CD14-positive monocyte (primary cell): ENCODE results near the gene TMCC3. TPM values are rescaled to one million over a fixed set of nuclear protein-coding genes. Genes with fewer than 3 reads are reported as not detected.
A peak's percentile ranks its signal among the peaks of the same experiment; 100 is the strongest.

Experiments
- DNase-seq, 3 donors: peaks; one replicate each; pipeline ENCODE4 v3.0.0-alpha.2; 2011 to 2022
- H2AFZ ChIP-seq: 2 replicates; pipeline ENCODE4 v1.6.0; 2012; ENCODE audit warnings: mild to moderate bottlenecking, low read depth, low read length, inconsistent platforms; ENCODE audit not compliant: insufficient read depth, poor library complexity, severe bottlenecking
- H3K27ac ChIP-seq, 2 donors: 1 replicate in 1 of 2; 2 replicates in 1 of 2; pipeline ENCODE4 v1.5.1; 2012 to 2013; ENCODE audit warnings: low read length in 2 of 2, control low read depth in 1 of 2, inconsistent platforms in 1 of 2, low read depth in 1 of 2, mild to moderate bottlenecking in 1 of 2
- H3K27me3 ChIP-seq, 2 donors: one replicate each; pipeline versions ENCODE4 v1.6.0 to v1.6.1; 2011 to 2013; ENCODE audit warnings: low read length in 2 of 2; ENCODE audit not compliant: control insufficient read depth in 2 of 2, insufficient read depth in 2 of 2
- H3K36me3 ChIP-seq, 2 donors: replicated peaks in 1 of 2; 1 replicate in 1 of 2; 2 replicates in 1 of 2; pipeline versions ENCODE4 v1.5.1 to v1.6.1; 2012 to 2013; ENCODE audit warnings: low read length in 2 of 2, control low read depth in 1 of 2, inconsistent platforms in 1 of 2, mild to moderate bottlenecking in 1 of 2; ENCODE audit not compliant: insufficient read depth in 2 of 2, control insufficient read depth in 1 of 2
- H3K4me1 ChIP-seq, 2 donors: 1 replicate in 1 of 2; 2 replicates in 1 of 2; pipeline versions ENCODE4 v1.5.1 to v1.6.1; 2012 to 2013; ENCODE audit warnings: low read length in 2 of 2, control low read depth in 1 of 2, inconsistent platforms in 1 of 2, mild to moderate bottlenecking in 1 of 2, moderate library complexity in 1 of 2; ENCODE audit not compliant: insufficient read depth in 2 of 2, control insufficient read depth in 1 of 2
- H3K4me2 ChIP-seq: replicated peaks from 2 replicates; pipeline ENCODE3; 2012; ENCODE audit warnings: low read length, moderate library complexity, mild to moderate bottlenecking; ENCODE audit not compliant: poor library complexity, severe bottlenecking; ENCODE audit errors: extremely low read depth
- H3K4me3 ChIP-seq, 3 experiments: fragments of 200-600 bp in 1 of 3; sonication (generic) in 1 of 3; replicated peaks in 1 of 3; 1 replicate in 2 of 3; 2 replicates in 1 of 3; pipeline ENCODE4 v1.5.1; 2011 to 2013; ENCODE audit warnings: low read length in 3 of 3, mild to moderate bottlenecking in 3 of 3, control low read depth in 2 of 3, low read depth in 2 of 3, inconsistent platforms in 1 of 3, moderate library complexity in 1 of 3
- H3K79me2 ChIP-seq: 2 replicates; pipeline ENCODE4 v1.6.0; 2012; ENCODE audit warnings: mild to moderate bottlenecking, control low read depth, inconsistent platforms, low read length, moderate library complexity; ENCODE audit not compliant: insufficient read depth
- H3K9ac ChIP-seq: 2 replicates; pipeline ENCODE4 v1.6.0; 2017; ENCODE audit warnings: low read length, mild to moderate bottlenecking; ENCODE audit not compliant: insufficient read depth, poor library complexity, severe bottlenecking
- H3K9me3 ChIP-seq, 2 donors: replicated peaks in 1 of 2; 1 replicate in 1 of 2; 2 replicates in 1 of 2; pipeline versions ENCODE4 v1.5.1 to v1.6.1; 2012 to 2013; ENCODE audit warnings: low read length in 2 of 2, control low read depth in 1 of 2; ENCODE audit not compliant: control insufficient read depth in 1 of 2, insufficient read depth in 1 of 2
- H4K20me1 ChIP-seq: 2 replicates; pipeline ENCODE4 v1.6.0; 2012; ENCODE audit warnings: mild to moderate bottlenecking, low read length, control low read depth, moderate library complexity; ENCODE audit not compliant: insufficient read depth
- H3K27ac Mint-ChIP-seq, 7 donors: one replicate each; pipeline ENCODE4 v1.8.0; 2020; ENCODE audit warnings: mild to moderate bottlenecking in 7 of 7, mixed read lengths in 7 of 7, moderate library complexity in 6 of 7, inconsistent platforms in 2 of 7
- H3K27me3 Mint-ChIP-seq, 3 donors: one replicate each; pipeline ENCODE4 v1.8.0; 2021 to 2022; ENCODE audit warnings: low read depth in 3 of 3, mild to moderate bottlenecking in 3 of 3, mixed read lengths in 3 of 3, moderate library complexity in 3 of 3, inconsistent platforms in 1 of 3
- H3K36me3 Mint-ChIP-seq, 2 donors: one replicate each; pipeline ENCODE4 v1.8.0; 2020; ENCODE audit warnings: mixed read lengths in 2 of 2, inconsistent platforms in 1 of 2, mild to moderate bottlenecking in 1 of 2
- H3K4me1 Mint-ChIP-seq: one replicate; pipeline ENCODE4 v1.8.0; 2020; ENCODE audit warnings: mild to moderate bottlenecking, mixed read lengths
- H3K4me3 Mint-ChIP-seq, 2 donors: one replicate each; pipeline ENCODE4 v1.8.0; 2020; ENCODE audit warnings: mild to moderate bottlenecking in 2 of 2, mixed read lengths in 2 of 2, moderate library complexity in 1 of 2
- H3K9me3 Mint-ChIP-seq, 7 donors: one replicate each; pipeline ENCODE4 v1.8.0; 2020 to 2022; ENCODE audit warnings: mixed read lengths in 7 of 7, mild to moderate bottlenecking in 6 of 7, moderate library complexity in 6 of 7, inconsistent platforms in 2 of 7
- WGBS: methylation state at CpG from one replicate; pipeline ENCODE4 v1.1.5; 2013; ENCODE audit warnings: missing lambda C conversion rate; ENCODE audit not compliant: insufficient coverage; 5-methylcytosine and 5-hydroxymethylcytosine counted together
- intact Hi-C, 2 donors: fragments of 100-400 bp; cut with micrococcal nuclease; formaldehyde crosslinking; loops; one replicate each; pipeline versions ENCODE4 v1.15.0 to v1.15.1; 2023
- polyA plus RNA-seq, 3 donors: library from polyadenylated mRNA; depleted of rRNA in 1 of 3; unstranded in 2 of 3; stranded (reverse) in 1 of 3; fragments of 300-500 nt in 2 of 3; fragments of >200 nt in 1 of 3; fragmentation: Illumina TruSeq in 2 of 3; gene quantifications; 1 replicate in 2 of 3; 2 replicates in 1 of 3; pipeline ENCODE4 v1.2.3, GENCODE V29; 2012 to 2021
- TF ChIP-seq, protein P1 (sequence below): fragments of 200-600 bp; IDR thresholded peaks from one replicate; pipeline ENCODE4 v1.8.0; 2022; ENCODE audit warnings: antibody characterized with exemption, mild to moderate bottlenecking

The TMCC3 gene
- polyA plus RNA-seq, 3 donors: 3.4 to 14.7 (median 7.1) TPM

DNA sequence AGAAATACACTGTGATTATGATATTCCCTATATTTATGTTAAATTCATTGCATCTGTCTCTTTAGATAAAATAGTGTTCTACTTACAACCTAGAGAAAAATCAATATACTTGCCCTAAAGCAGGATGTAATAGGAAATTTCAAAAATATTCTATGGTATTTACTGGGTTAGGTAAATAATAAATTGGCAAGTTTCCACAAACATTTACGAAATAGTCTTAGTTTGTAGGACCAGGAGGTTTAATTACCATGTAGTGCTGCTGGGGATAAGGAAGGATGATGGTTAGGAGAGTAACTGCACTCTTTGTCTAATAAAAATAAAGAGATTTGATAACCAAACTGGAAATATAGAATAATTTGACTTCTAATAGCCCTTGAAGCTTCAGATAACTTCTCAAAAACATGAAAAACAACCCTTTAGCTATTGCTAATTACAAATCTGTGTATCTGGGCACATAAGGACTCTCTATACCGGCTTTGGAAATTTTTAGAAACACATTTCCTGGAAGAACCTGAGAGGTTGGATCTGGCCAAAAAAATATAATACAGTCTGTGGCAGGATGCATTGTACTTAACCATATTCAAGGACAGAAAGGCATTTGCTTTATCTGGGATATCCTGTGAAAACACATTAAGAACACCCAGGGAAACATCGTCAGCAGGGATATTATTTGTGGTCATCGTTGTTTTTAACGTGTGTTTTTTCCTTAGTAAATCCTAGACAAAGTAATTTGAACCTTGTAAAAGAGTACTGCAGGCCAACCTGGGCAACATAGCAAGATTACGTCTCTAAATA, 36.7 kb upstream of the TMCC3 start:
- intact Hi-C loops: no loop called here
- WGBS: 93% methylated on average over 3 of the region's 6 CpGs

DNA sequence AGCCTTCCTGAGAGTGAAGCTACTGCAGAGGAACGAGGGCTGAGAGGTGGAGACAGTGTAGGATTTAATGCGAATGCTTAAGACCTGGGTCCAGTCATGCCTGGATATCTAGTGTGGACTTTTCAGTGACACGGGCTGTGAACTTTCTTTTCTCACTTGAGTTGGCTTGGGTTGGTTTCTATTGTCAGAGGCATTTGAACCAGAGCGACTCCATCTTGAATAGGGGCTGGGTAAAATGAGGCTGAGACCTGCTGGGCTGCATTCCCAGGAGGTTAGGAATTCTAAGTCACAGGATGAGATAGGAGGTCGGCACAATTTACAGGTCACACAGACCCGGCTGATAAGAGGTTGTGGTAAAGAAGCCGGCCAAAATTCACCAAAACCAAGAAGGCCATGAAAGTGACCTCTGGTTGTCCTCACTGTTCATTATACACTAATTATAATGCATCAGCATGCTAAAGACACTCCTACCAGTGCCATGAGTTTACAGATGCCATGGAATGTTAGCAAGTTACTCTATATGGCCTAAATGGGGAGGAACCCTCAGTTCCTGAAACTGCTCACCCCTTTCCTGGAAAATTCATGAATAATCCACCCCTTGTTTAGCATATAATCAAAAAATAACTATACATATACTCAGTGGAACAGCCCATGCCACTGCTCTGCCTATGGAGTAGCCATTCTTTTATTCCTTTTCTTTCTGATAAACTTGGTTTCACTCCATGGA, 34.2 kb upstream of the TMCC3 start:
- intact Hi-C loops: no loop called here

More for the DNA sequence above, 36.7 kb upstream of the TMCC3 start:
- H3K4me3 ChIP-seq: no peak overlapping the region
- Mint-ChIP-seq H3K4me3 (no peak overlapping the region), H3K36me3 (no peaks in the 10 kb centered on the region), H3K9me3 (peaks cover 0 to 2% (median 0%) of the 10 kb centered on the region in 7 donors), H3K4me1 (peaks cover 15% of the 10 kb centered on the region), H3K27ac (no peak overlapping the region), H3K27me3 (peaks cover 0 to 3% (median 0%) of the 10 kb centered on the region in 3 donors)
- DNase-seq: no peak
- no peaks in the 10 kb centered on the region for H3K9me3 ChIP-seq
- H2AFZ ChIP-seq: no peak overlapping the region
- H3K27me3 ChIP-seq: no peaks in the 10 kb centered on the region
- TF ChIP-seq, protein P1, sequence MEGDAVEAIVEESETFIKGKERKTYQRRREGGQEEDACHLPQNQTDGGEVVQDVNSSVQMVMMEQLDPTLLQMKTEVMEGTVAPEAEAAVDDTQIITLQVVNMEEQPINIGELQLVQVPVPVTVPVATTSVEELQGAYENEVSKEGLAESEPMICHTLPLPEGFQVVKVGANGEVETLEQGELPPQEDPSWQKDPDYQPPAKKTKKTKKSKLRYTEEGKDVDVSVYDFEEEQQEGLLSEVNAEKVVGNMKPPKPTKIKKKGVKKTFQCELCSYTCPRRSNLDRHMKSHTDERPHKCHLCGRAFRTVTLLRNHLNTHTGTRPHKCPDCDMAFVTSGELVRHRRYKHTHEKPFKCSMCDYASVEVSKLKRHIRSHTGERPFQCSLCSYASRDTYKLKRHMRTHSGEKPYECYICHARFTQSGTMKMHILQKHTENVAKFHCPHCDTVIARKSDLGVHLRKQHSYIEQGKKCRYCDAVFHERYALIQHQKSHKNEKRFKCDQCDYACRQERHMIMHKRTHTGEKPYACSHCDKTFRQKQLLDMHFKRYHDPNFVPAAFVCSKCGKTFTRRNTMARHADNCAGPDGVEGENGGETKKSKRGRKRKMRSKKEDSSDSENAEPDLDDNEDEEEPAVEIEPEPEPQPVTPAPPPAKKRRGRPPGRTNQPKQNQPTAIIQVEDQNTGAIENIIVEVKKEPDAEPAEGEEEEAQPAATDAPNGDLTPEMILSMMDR: no peak
- no peaks in the 10 kb centered on the region for H3K36me3 ChIP-seq
- H3K27ac ChIP-seq: no peak overlapping the region
- no peak overlapping the region for H3K9ac ChIP-seq
- peaks cover 34 to 38% of the 10 kb centered on the region in 2 donors for H3K4me1 ChIP-seq
- no peak overlapping the region for H3K4me2 ChIP-seq
- H4K20me1 ChIP-seq: no peaks in the 10 kb centered on the region
- H3K79me2 ChIP-seq: no peaks in the 10 kb centered on the region

More for the DNA sequence above, 34.2 kb upstream of the TMCC3 start:
- H3K27ac ChIP-seq: no peak overlapping the region
- no peak overlapping the region for H3K9ac ChIP-seq
- peaks cover 0 to 8% (median 3%) of the 10 kb centered on the region in 7 donors for H3K9me3 Mint-ChIP-seq
- no peaks in the 10 kb centered on the region for H3K36me3 ChIP-seq
- H3K9me3 ChIP-seq: no peaks in the 10 kb centered on the region
- DNase-seq: no peak
- H3K4me2 ChIP-seq: no peak overlapping the region
- H4K20me1 ChIP-seq: no peaks in the 10 kb centered on the region
- TF ChIP-seq, protein P1: no peak
- no peak overlapping the region for H3K4me3 ChIP-seq
- H3K4me1 Mint-ChIP-seq: peaks cover 18% of the 10 kb centered on the region
- no peaks in the 10 kb centered on the region for H3K79me2 ChIP-seq
- H3K27me3 ChIP-seq: no peaks in the 10 kb centered on the region
- H3K4me1 ChIP-seq: peaks cover 21 to 27% of the 10 kb centered on the region in 2 donors
- H3K27me3 Mint-ChIP-seq: peaks cover 0 to 3% (median under 1%) of the 10 kb centered on the region in 3 donors
- H3K4me3 Mint-ChIP-seq: no peak overlapping the region
- peaks cover 3 to 5% of the 10 kb centered on the region in 2 donors for H3K36me3 Mint-ChIP-seq
- H3K27ac Mint-ChIP-seq: peak overlapping the region in 1 of 7 donors; percentile 49
- 94% methylated on average over 5 of the region's 7 CpGs for WGBS
- no peak overlapping the region for H2AFZ ChIP-seq
